Tibial nerve (tissue), 4 donors: ENCODE data around the gene CD2AP. TPM values are rescaled to one million over a fixed set of nuclear protein-coding genes. Genes with fewer than 3 reads are reported as not detected.

Experiments used
- DNase-seq, 2 donors: peaks; one replicate each; pipeline ENCODE4 v3.0.0-alpha.2; 2019; ENCODE audit warnings: low spot score in 2 of 2
- H3K27ac ChIP-seq, 4 donors: fragments of 200-600 bp; sonication (generic) in 3 of 4; one replicate each; pipeline ENCODE4 v1.5.1; 2017 to 2019; ENCODE audit warnings: mild to moderate bottlenecking in 1 of 4
- H3K27me3 ChIP-seq, 2 donors: fragments of 200-600 bp; sonication (generic) in 1 of 2; one replicate each; pipeline versions ENCODE4 v1.5.1 to v1.6.0; 2017 to 2019
- H3K36me3 ChIP-seq, 3 donors: fragments of 200-600 bp; sonication (generic); one replicate each; pipeline ENCODE4 v1.5.1; 2018 to 2019
- H3K4me1 ChIP-seq, 4 donors: fragments of 200-600 bp; sonication (generic) in 3 of 4; one replicate each; pipeline ENCODE4 v1.5.1; 2017 to 2019
- H3K4me3 ChIP-seq, 4 donors: fragments of 200-600 bp; sonication (generic) in 3 of 4; one replicate each; pipeline ENCODE4 v1.5.1; 2017 to 2019; ENCODE audit warnings: mild to moderate bottlenecking in 1 of 4, moderate library complexity in 1 of 4
- H3K9me3 ChIP-seq, 4 donors: fragments of 200-600 bp; sonication (generic) in 3 of 4; one replicate each; pipeline ENCODE4 v1.5.1; 2017 to 2019
- EP300 ChIP-seq, 2 donors: sonication (generic); formaldehyde crosslinking; IDR thresholded peaks; one replicate each; pipeline ENCODE4 v1.6.1; 2017; ENCODE audit warnings: antibody characterized with exemption in 2 of 2, mild to moderate bottlenecking in 1 of 2
- POLR2A ChIP-seq, 2 donors: fragments of 450-650 bp; IDR thresholded peaks; one replicate each; pipeline ENCODE4 v1.6.1; 2017; ENCODE audit warnings: antibody characterized with exemption in 2 of 2, mild to moderate bottlenecking in 2 of 2, moderate library complexity in 2 of 2
- WGBS, 2 donors: methylation state at CpG; one replicate each; pipeline ENCODE4 v1.1.5; 2018; 5-methylcytosine and 5-hydroxymethylcytosine counted together
- total RNA-seq, 4 donors: library from RNA; depleted of rRNA; stranded (reverse); fragments of >200 nt; gene quantifications; one replicate each; pipeline ENCODE4 v1.1.0, GENCODE V29; 2016
- TF ChIP-seq, protein P1 (sequence below), 5 experiments: fragments of 200-600 bp in 3 of 5; fragments of 450-650 bp in 2 of 5; sonication (generic) in 3 of 5; IDR thresholded peaks; one replicate each; pipeline ENCODE4 v1.5.1; 2016 to 2019; ENCODE audit warnings: antibody characterized with exemption in 5 of 5, mild to moderate bottlenecking in 3 of 5, moderate library complexity in 2 of 5

Gene CD2AP
- total RNA-seq, 4 donors from 2014 or later, result 18.4 to 32.1 (median 25.2) TPM

DNA sequence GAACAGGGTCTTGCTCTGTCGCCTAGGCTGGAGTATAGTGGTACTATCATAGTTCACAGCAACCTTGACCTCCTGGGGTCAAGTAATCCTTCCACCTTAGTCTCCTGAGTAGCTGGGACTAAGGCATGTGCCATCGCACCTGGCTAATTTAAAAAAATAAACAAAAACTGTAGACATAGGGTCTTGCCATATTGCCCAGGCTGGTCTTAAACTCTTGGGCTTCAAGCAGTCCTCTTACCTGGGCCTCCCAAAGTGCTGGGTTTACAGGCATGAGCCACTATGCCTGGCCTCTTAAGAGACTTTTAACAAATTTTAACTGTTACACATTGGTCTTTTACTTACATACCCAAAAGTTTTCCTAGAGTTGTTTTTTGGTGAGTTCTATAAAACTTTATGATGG, 12.4 kb downstream of the CD2AP start:
- Histone ChIP-seq H3K4me1 (no peaks in the 10 kb centered on the region), H3K27ac (no peak overlapping the region), H3K27me3 (no peaks in the 10 kb centered on the region), H3K4me3 (no peak overlapping the region), H3K36me3 (no peaks in the 10 kb centered on the region), H3K9me3 (no peaks in the 10 kb centered on the region)
- WGBS, 2 donors, result 87 to 95% methylated on average over 2 of the region's 2 CpGs
- TF ChIP-seq, protein P1, sequence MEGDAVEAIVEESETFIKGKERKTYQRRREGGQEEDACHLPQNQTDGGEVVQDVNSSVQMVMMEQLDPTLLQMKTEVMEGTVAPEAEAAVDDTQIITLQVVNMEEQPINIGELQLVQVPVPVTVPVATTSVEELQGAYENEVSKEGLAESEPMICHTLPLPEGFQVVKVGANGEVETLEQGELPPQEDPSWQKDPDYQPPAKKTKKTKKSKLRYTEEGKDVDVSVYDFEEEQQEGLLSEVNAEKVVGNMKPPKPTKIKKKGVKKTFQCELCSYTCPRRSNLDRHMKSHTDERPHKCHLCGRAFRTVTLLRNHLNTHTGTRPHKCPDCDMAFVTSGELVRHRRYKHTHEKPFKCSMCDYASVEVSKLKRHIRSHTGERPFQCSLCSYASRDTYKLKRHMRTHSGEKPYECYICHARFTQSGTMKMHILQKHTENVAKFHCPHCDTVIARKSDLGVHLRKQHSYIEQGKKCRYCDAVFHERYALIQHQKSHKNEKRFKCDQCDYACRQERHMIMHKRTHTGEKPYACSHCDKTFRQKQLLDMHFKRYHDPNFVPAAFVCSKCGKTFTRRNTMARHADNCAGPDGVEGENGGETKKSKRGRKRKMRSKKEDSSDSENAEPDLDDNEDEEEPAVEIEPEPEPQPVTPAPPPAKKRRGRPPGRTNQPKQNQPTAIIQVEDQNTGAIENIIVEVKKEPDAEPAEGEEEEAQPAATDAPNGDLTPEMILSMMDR (IDR thresholded peaks at IDR 0.05), result no peak
- no peak for TF ChIP-seq POLR2A (IDR thresholded peaks at IDR 0.05)
- no peak for TF ChIP-seq EP300 (IDR thresholded peaks at IDR 0.05)
- DNase-seq, result no peak

DNA sequence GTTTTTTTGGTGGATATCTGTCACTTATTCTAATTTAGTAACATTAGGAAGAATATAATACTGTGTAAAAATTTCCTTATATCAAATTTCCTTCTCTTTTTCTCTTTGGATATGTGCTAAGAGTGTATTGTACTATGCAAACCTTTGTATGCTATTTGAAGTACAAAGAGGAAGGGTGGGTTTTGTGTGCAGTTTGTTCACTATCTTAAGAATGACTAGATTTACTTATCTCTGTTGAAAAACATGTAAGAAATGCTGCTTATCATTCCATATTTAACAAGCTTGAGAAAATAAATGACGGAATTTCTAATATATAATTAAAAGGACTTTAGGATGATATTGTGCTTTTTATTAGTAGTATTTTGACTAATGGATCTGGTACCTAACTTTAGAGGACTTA, 13.1 kb downstream of the CD2AP start:
- H3K27me3 ChIP-seq, result no peaks in the 10 kb centered on the region
- no peaks in the 10 kb centered on the region for H3K4me1 ChIP-seq
- H3K4me3 ChIP-seq, result no peak overlapping the region
- no peak for DNase-seq
- no peak overlapping the region for H3K27ac ChIP-seq
- no peaks in the 10 kb centered on the region for H3K36me3 ChIP-seq
- 85 to 88% methylated on average over 1 of the region's 1 CpG for WGBS, 2 donors
- no peaks in the 10 kb centered on the region for H3K9me3 ChIP-seq
- TF ChIP-seq, protein P1 (IDR thresholded peaks at IDR 0.05), result no peak
- no peak for TF ChIP-seq POLR2A (IDR thresholded peaks at IDR 0.05)
- no peak for TF ChIP-seq EP300 (IDR thresholded peaks at IDR 0.05)

DNA sequence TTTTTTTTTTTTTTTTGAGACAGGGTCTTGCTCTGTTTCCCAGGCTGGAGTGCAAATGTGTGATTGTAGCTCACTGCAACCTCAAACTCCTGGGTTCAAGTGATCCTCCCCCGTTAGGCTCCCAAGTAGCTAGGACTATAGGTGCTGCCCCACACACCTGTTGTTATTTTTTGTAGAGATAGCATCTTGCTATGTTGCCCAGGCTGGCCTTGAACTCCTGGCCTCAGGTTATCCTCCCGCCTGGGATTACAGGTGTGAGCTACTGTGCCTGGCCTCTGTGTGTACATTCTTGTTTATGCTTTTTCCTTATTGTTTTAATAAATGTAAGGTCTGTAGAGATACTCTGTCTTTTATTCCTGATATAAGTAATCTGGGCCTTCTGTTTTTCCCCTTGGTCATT, 14.8 kb downstream of the CD2AP start:
- no peaks in the 10 kb centered on the region for H3K9me3 ChIP-seq
- no peak for TF ChIP-seq POLR2A (IDR thresholded peaks at IDR 0.05)
- TF ChIP-seq EP300 (IDR thresholded peaks at IDR 0.05), result no peak
- TF ChIP-seq, protein P1 (IDR thresholded peaks at IDR 0.05), result no peak
- H3K4me1 ChIP-seq, result peaks cover 0 to 5% (median 0%) of the 10 kb centered on the region in 4 donors
- WGBS, 2 donors, result 97 to 100% methylated on average over 2 of the region's 2 CpGs
- no peak overlapping the region for H3K4me3 ChIP-seq
- no peak overlapping the region for H3K27ac ChIP-seq
- DNase-seq, result no peak
- no peaks in the 10 kb centered on the region for H3K36me3 ChIP-seq
- H3K27me3 ChIP-seq, result no peaks in the 10 kb centered on the region

DNA sequence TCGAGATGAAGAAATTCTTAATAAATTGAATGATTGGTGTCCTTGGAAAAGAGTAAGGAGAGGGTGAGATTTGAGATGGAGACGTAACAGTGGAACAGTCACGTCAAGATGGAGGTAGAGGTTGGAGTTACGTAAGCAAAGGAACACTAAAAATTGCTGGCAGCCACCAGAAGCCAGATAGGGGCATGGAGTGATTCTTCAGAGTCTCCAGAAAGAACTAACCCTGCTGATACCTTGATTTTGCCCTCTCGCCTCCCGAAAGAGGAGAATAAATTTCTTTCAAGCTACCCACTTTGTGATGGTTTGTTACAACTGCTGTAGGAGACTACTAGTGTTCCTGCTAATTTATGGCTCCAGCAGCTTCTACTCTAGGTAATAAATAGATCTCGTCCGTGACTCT, 17.6 kb downstream of the CD2AP start:
- TF ChIP-seq EP300 (IDR thresholded peaks at IDR 0.05), result no peak
- no peak for TF ChIP-seq POLR2A (IDR thresholded peaks at IDR 0.05)
- TF ChIP-seq, protein P1 (IDR thresholded peaks at IDR 0.05), result no peak
- DNase-seq, result no peak
- Histone ChIP-seq H3K4me1 (peaks cover 0 to 5% (median 2%) of the 10 kb centered on the region in 4 donors), H3K4me3 (no peak overlapping the region), H3K27me3 (no peaks in the 10 kb centered on the region), H3K36me3 (no peaks in the 10 kb centered on the region), H3K9me3 (no peaks in the 10 kb centered on the region), H3K27ac (no peak overlapping the region)
- 94 to 96% methylated on average over 8 of the region's 8 CpGs for WGBS, 2 donors

DNA sequence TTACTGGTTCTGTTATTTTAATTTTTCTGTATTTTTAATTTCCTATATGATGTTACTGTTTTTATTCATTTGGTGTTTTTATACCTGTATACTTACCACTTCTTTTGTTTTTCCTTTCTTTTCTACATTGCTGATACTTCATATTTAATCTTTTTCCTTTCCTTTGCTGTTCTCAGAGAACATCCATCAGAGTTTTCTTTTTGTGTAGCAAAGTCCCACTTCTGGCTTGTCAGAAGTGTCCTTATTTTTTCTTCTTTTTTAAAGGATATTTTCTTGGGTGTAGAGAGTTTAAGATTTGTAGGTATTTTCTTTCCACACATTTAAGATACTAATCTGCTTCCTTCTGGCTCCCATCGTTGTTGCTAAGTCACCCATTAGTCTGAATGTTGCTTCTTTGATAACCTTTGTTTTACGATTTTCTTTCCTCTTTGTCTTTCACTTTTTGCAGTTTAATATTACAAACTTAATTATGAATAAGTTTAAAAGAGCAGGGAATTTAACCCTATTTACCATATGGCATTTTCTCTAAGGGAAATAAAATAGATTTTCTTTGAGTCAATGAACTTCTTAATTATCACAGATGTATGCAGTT, 18.5 kb downstream of the CD2AP start:
- DNase-seq, result no peak
- WGBS, 2 donors, result 35 to 38% methylated on average over 2 of the region's 2 CpGs
- Histone ChIP-seq H3K4me1 (peaks cover 0 to 8% (median 2%) of the 10 kb centered on the region in 4 donors), H3K27ac (no peak overlapping the region), H3K27me3 (no peaks in the 10 kb centered on the region), H3K4me3 (no peak overlapping the region), H3K9me3 (no peaks in the 10 kb centered on the region), H3K36me3 (no peaks in the 10 kb centered on the region)
- TF ChIP-seq, protein P1 (IDR thresholded peaks at IDR 0.05), result no peak
- no peak for TF ChIP-seq POLR2A (IDR thresholded peaks at IDR 0.05)
- no peak for TF ChIP-seq EP300 (IDR thresholded peaks at IDR 0.05)
